HG03565 (cell line): ENCODE measurements around the gene SGSM1.
"Not testable (repeated sequence)": the region's sequence is repeated elsewhere in the genome, so short reads cannot be mapped to it uniquely, and the experiment has no call there.

ENCODE experiments used
- ATAC-seq: cut with Tn5 transposase; IDR thresholded peaks from one replicate; pipeline ENCODE4 v1.9.1; 2021; ENCODE audit warnings: mild to moderate bottlenecking, moderate library complexity; ENCODE audit not compliant: unreplicated experiment

The SGSM1 gene

GRCh38 chr22:24893341-24894070 is 87.5 kb downstream of the SGSM1 start:
- no peak for ATAC-seq

DNA sequence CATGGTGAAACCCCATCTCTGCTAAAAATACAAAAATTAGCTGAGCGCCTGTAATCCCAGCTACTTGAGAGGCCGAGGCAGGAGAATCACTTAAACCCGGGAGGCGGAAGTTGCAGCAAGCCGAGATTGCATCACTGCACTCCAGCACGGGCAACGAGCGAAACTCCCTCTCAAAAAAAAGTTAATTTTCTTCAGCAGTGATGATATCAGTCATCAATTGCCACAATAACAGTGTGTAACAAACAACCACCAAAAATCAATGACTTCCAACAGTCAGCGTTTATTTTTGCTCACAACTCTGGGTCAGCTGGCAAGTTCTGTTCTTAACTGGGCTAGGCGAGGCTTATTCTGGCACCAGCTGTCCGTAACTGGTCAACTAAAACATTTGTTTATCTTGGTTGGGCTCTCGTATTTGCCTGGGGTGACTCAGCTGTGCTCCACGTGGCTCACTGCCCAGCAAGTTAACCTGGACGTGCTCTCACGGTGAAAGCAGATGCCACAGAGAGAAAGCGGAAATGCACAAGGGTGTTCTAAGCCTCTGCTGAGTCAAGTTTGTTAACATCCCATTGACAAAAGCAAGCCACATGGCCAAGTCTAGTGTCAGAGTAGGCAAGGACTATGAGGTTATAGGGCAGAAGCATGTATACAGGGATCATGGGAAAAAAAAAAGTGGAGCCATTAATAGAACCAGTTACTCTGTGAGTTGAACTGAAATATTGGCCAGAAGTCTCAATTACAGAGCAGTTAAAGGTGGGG is 88.4 kb downstream of the SGSM1 start:
- no peak for ATAC-seq

DNA sequence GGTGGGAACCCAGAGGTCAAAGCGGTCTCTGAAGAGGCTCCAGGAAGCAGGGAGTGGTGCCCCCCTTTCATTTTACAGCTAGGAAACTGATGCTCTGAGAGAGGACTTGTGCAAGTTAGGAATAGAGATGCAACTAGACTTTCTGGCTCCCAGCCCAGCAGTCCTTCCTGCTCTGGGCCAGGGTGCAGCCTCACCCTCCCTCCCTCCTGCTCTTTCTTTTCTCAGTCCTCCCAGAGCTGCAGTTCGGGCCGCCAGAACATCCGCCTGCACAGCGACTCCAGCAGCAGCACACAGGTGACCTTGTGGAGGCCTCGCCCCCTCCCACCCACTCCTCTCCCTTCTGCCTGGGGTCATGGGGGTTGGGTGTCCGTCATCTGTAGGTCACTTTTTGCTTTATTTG is 89.0 kb downstream of the SGSM1 start:
- ATAC-seq: no peak

DNA sequence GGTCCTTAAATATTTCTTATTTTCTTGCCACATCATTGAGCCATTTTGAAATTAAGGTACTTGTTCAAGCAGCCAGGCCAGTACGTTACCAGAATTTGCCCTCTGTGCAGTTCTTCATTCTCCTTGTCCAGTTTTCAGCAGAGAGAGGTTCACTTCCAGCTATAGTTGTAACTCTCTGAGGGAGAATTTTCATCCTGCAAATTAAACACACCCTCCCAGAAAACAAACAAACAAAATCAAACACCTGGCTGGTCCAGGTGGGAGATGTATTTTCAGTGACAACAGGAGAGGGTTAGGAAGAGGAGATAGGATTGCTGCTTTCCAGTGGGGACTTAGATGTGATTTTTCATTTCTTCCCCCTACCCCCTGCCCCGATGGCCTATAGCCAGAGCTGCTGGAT is 95.4 kb downstream of the SGSM1 start:
- no peak for ATAC-seq

DNA sequence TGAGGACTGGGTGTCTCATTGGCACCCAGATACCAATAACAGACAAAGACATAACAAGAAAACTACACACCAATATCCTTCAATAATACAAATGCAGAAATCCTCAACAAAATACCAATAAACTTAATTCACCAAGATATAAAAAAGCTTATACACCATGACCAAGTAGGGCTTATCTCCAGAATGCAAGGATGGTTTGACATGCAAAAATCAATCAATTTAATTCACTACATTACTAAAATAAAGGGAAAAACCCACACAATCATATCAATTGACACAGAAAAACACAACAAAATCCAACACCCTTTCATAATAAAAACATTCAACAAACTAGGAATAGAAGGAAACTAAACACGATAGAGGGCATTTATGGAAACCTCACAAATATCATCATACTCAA is 99.9 kb downstream of the SGSM1 start:
- ATAC-seq: no peak

DNA sequence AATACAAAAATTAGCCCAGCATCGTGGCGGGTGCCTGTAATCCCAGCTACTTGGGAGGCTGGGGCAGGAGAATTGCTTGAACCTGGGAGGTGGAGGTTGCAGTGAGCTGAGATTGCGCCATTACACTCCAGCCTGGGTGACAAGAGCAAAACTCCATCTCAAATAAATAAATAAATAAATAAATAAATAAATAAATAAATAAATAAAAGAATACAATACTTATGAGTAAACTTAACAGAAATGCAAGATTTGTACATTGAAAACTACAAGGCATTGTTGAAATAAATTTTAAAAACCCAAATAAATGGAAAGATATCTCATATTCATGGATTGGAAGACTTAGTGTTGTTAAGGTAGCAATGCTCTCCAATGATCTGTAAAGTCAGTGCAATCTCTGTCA is 101.1 kb downstream of the SGSM1 start:
- not testable (repeated sequence) for ATAC-seq

DNA sequence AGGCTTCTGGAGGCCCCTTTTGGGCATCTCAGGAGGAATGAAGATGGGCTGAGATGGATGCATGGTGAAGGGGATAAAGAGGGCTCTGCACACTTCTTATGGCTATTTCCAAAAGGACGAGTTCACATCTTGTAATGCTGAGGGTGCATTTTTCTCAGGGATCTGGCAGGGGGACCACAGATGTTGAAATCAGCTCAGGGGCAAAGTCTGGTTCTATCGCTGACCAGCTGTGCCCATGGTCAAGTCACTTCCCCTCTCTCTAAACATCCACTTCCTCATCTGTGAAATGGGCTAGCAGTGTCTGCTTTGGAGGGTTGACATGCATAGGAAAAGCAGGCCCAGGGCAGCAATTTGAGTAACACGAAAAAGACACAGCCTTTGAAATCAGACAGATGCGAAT is 114.0 kb downstream of the SGSM1 start:
- no peak for ATAC-seq

DNA sequence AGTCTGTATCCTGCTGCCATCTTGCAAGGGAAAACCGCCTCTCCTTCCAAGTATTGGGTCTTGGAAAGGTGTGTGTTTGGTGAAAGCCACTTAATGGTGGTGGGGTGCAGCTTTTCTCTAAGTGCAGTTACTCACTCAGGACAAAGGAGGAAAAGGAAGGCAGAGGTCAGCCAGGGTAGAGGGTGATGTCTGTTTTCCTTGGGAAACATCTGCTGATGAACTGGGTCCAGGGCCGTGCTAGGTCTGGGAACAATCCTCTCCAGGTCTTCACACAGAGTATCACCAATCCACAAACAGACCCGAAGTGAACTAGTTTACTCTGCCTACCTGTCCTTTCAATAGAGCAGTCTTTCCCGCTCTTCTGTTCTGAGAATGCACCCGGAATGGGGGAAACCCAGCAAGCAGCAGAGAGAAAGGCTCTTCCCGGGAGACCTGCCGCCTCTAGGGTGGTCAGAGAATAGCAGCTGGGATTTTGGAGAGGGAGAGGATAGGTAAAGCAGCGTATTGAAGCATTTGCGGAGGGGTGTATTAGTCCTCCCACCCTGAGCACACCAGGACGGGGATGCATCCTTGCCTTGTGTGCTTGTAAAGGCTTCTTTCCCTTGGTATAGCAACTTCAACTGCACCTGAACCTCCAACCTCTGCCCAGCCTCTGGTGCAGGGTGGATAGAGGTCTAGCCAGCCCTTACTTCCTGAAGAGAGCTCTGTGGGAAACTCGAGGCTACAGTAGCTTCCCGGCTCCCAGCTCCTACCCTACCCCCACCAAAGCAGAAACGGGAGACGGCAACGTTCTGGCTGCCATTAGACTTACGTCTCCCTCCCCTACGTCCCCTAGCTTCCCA is 119.8 kb downstream of the SGSM1 start:
- ATAC-seq: no peak

DNA sequence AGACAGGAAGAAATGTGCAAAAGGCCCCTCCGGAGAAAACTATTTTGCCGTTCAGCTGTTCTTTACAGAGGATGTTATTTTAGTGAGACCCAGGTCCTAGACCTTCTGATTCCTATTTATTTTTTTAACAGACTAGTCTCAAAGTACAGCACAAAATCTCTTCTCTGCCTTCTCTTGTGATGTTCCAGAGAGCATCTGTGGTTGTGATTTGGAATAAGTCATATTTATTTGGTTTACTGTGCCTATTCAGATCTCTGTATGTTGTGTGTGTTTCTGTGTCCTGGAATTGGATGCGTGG is 120.4 kb downstream of the SGSM1 start:
- ATAC-seq: no peak

GRCh38 chr22:24926849-24927579 is 121.0 kb downstream of the SGSM1 start:
- no peak for ATAC-seq

DNA sequence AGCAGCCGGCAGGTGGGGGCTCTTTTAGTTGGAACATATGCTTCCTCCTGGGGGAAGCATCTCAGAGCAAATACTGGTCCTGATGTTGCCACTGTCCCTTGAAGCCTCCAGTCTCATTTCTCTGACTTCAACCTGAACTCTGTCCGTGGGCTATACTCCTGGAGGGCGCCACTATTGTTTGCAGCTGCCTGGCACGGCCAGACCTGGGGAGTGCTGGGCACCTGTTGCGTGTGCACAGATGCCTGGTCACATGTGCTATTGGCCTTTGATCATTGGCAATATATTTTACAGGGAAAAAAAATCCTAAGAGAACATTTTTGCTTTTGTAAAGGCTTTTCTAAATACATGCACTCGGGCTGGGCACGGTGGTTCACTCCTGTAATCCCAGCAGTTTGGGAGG is 122.3 kb downstream of the SGSM1 start:
- no peak for ATAC-seq

DNA sequence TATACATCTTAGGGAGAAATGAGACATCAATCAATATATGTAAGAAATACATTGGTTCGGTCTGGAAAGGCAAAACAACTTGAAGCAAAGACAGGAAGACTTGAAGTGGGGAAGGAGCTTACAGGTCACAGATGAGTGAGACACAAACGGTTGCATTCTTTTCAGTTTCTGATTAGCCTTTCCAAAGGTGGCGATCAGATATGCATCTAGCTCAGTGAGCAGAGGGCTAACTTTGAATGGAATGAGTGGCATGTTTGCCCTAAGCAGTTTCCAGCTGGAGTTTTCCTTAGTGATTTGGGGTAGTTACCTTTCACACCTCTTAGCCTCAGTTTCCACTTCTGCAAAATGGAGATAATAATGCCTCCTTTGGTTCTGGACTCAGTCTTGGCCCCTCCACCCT is 124.7 kb downstream of the SGSM1 start:
- ATAC-seq: no peak

DNA sequence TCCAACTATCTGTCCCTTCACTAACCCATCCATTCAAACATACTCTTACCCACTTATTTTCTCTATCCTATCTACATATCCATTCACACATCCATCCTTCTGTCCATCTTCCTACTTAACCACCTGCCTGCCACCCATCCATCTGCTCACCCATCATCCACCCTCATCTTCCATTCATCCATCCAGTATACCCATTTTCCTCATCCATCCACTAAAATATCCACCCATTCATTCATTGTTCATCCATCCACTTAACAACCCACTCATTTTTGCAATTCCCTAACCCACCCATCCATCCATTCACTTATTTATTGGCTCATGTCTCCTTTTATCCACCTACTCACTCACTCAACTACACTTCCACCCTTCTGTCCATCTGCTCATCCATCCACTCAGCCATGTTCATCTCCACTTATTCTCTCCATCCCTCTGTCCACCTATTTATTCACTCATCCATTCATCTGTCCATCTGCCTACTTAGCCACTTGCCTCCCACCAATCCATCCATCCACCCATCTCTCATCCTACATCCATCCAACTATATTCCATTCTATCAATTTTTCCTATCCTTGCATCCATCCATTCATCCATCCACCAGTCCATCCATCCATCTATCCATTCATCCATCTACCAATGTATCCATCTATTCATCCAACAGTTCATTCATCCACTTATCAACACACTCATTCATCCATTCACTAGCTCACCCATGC is 129.9 kb downstream of the SGSM1 start:
- no peak for ATAC-seq

GRCh38 chr22:24937114-24937513 is 131.1 kb downstream of the SGSM1 start:
- ATAC-seq: no peak

- ATAC-seq: no peak
Observed at GRCh38 chr22:24938741-24939341, 132.8 kb downstream of the SGSM1 start.

DNA sequence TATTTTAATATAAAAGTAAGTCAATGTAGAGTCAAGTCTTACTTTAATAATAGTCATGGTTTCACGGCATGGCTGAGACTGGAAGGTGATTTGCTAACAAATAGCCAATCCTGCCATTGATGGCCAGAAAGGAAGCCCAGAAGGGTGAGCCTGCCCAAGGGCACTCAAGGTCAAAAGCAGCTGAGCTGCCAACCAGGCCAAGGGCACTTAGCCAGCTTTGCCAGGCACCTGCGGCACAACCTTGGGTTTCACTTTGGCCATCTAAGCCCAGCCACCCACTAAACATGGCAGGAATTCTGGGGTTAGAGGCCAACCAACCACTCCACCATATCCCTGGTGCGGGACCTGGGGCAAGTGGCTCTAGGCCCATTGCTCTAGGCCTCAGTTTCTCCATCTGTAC is 136.3 kb downstream of the SGSM1 start:
- ATAC-seq: no peak

- ATAC-seq: no peak
Observed at GRCh38 chr22:24944217-24944937, 138.4 kb downstream of the SGSM1 start.

- ATAC-seq: no peak
Observed at GRCh38 chr22:24945430-24945829, 139.4 kb downstream of the SGSM1 start.

DNA sequence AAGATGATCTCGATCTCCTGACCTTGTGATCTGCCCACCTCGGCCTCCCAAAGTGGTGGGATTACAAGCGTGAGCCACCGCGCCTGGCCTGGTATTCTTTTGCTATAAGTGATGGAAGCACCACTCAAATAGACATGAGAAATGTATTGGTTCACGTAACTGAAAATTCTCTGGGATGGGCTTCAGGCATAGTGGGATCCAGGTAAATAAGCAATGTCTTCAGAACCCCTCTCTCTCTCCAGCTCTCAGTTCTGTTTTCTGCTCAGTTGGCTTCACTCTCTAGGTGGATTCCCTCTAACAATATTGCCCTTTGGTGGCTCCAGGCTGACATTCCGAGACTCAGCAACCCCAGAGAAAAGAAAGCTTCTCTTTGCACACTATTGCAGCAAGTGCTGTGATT is 141.4 kb downstream of the SGSM1 start:
- ATAC-seq: no peak

- no peak for ATAC-seq
Observed at GRCh38 chr22:24947881-24948280, 141.9 kb downstream of the SGSM1 start.
